Muscle of leg (tissue), 11 donors: ENCODE results near the gene QRICH2. TPM values are rescaled to one million over a fixed set of nuclear protein-coding genes. Genes with fewer than 3 reads are reported as not detected.
"Not testable (repeated sequence)": the region's sequence is repeated elsewhere in the genome, so short reads cannot be mapped to it uniquely, and the experiment has no call there.

Source experiments
- DNase-seq: peaks from one replicate; pipeline ENCODE4 v3.0.0; 2013
- H3K27ac ChIP-seq: one replicate; pipeline ENCODE4 v1.5.1; 2013; ENCODE audit warnings: mild to moderate bottlenecking, low read length, control low read depth
- H3K27me3 ChIP-seq: one replicate; pipeline ENCODE4 v1.6.1; 2013; ENCODE audit warnings: low read length; ENCODE audit not compliant: control insufficient read depth, insufficient read depth
- H3K36me3 ChIP-seq: one replicate; pipeline ENCODE4 v1.6.1; 2013; ENCODE audit warnings: low read length; ENCODE audit not compliant: control insufficient read depth, insufficient read depth
- H3K4me1 ChIP-seq: one replicate; pipeline ENCODE4 v1.6.1; 2013; ENCODE audit warnings: low read length; ENCODE audit not compliant: control insufficient read depth, insufficient read depth
- H3K4me3 ChIP-seq: one replicate; pipeline ENCODE4 v1.5.1; 2013; ENCODE audit warnings: low read length, control low read depth
- H3K9me3 ChIP-seq: replicated peaks from 2 replicates; pipeline ENCODE4 v1.6.1; 2013; ENCODE audit warnings: low read depth, low read length; ENCODE audit not compliant: control insufficient read depth
- WGBS: methylation state at CpG from one replicate; pipeline ENCODE4 v1.1.5; 2013; ENCODE audit warnings: missing lambda C conversion rate; ENCODE audit not compliant: insufficient coverage; 5-methylcytosine and 5-hydroxymethylcytosine counted together
- polyA plus RNA-seq, 8 donors: library from polyadenylated mRNA; unstranded; fragments of 120-200 nt; gene quantifications; one replicate each; pipeline versions ENCODE4 v1.2.1 to v1.2.3, GENCODE V29; 2013; ENCODE audit warnings: inconsistent platforms in 1 of 8, low replicate concordance in 1 of 8; ENCODE audit not compliant: insufficient read length in 8 of 8, insufficient read depth in 1 of 8
- total RNA-seq: library from RNA; stranded (reverse); fragments of 120-200 nt; gene quantifications from one replicate; pipeline ENCODE4 v1.2.4, GENCODE V29; 2013

QRICH2 gene
- total and polyA plus RNA-seq, 9 donors, result 2.1 to 4.7 (median 3.8) TPM

- Histone ChIP-seq H3K4me1 (peaks cover 63% of the 10 kb centered on the region), H3K36me3 (peaks cover 24% of the 10 kb centered on the region), H3K9me3 (no peaks in the 10 kb centered on the region), H3K4me3 (peak overlapping the region; percentile 48), H3K27ac (peak overlapping the region; percentile 85), H3K27me3 (no peaks in the 10 kb centered on the region)
- peak; percentile 53 for DNase-seq
- WGBS, result 46% methylated on average over 8 of the region's 19 CpGs
These were observed 35.3 kb downstream of the QRICH2 start for GRCh38 chr17:76272541-76273444.

- DNase-seq, result peak; percentile 51
These were observed 36.2 kb downstream of the QRICH2 start for GRCh38 chr17:76271669-76272540.

DNA sequence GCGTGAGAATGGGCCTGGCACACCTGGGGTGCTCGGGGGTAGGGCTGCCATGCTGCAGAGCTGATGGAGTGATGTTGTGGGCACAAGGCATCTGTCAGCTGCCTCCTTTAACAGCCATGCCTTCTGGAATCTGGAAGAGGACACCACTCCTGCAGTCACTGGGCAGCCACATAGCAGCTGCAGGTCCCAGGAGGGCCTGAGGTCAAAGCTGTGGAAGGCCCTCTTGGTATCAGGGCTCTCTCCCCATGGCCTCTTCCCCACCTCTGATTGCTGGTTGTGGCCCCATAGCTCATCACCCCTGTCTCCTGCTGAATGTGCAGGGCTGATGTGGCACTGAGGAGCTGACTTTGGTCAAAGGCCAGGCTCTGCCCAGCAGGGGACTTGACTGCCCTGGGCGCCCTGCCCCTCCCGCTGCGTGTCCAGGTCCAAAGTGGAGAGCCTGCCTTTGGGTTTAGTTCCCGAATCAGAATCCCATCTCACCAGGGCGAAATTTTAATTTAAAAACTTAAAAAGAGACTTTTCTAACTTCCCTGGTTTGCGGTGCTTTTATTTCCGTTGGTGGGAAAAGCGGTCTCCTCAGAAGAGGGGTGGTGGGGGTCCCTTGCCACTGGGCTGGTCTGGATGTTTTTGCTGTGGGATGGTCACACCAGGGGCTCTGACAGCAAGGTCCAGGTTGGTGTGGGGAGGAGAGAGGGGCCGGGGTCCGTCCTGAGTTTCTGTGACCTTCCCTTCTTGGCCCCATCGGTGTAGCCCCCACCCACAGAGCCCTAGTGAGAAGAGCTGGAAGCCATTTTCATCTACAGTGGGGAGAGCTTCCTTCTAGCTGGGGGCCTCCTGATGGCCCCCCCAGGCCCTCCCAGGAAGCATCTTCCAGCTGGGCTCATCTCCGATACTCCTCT is 37.1 kb downstream of the QRICH2 start:
- Histone ChIP-seq H3K36me3 (peaks cover 26% of the 10 kb centered on the region), H3K27me3 (no peaks in the 10 kb centered on the region), H3K9me3 (no peaks in the 10 kb centered on the region), H3K4me3 (peak overlapping the region; percentile 48), H3K4me1 (peaks cover 73% of the 10 kb centered on the region), H3K27ac (peak overlapping the region; percentile 85)
- DNase-seq, result peak; percentile 55
- 84% methylated on average over 5 of the region's 14 CpGs for WGBS

More at GRCh38 chr17:76271669-76272540, 36.2 kb downstream of the QRICH2 start:
- H3K9me3 ChIP-seq, result no peaks in the 10 kb centered on the region
- WGBS, result 6% methylated on average over 28 of the region's 38 CpGs
- H3K4me3 ChIP-seq, result peak overlapping the region; percentile 48
- peaks cover 26% of the 10 kb centered on the region for H3K36me3 ChIP-seq
- H3K4me1 ChIP-seq, result peaks cover 72% of the 10 kb centered on the region
- H3K27ac ChIP-seq, result peak overlapping the region; percentile 85
- no peaks in the 10 kb centered on the region for H3K27me3 ChIP-seq

DNA sequence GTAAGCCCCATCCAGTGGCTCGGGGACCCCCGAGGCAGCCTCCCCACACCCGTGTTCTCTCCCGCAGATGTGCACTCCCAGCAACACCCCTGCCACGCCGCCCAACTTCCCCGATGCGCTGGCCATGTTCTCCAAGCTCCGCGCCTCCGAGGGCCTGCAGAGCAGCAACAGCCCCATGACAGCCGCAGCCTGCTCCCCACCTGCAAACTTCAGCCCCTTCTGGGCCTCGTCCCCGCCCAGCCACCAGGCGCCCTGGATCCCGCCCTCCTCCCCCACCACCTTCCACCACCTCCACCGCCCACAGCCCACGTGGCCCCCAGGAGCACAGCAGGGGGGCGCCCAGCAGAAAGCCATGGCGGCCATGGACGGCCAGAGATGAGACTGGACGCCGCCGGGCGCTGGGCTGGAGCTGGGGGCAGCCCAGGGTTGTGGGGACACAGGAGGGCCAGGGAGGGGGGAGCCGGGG is 37.9 kb downstream of the QRICH2 start:
- Histone ChIP-seq H3K4me3 (no peak overlapping the region), H3K4me1 (peaks cover 73% of the 10 kb centered on the region), H3K9me3 (no peaks in the 10 kb centered on the region), H3K27me3 (no peaks in the 10 kb centered on the region), H3K27ac (peak overlapping the region; percentile 13), H3K36me3 (peaks cover 26% of the 10 kb centered on the region)
- WGBS, result 79% methylated on average over 17 of the region's 26 CpGs
- DNase-seq, result no peak

- H3K36me3 ChIP-seq, result peaks cover 26% of the 10 kb centered on the region
- H3K4me3 ChIP-seq, result no peak overlapping the region
- no peaks in the 10 kb centered on the region for H3K9me3 ChIP-seq
- peak overlapping the region; percentile 35 for H3K27ac ChIP-seq
- 73% methylated on average over 10 of the region's 12 CpGs for WGBS
- H3K27me3 ChIP-seq, result no peaks in the 10 kb centered on the region
- DNase-seq, result no peak
- peaks cover 78% of the 10 kb centered on the region for H3K4me1 ChIP-seq
These were observed 38.8 kb downstream of the QRICH2 start for GRCh38 chr17:76268991-76269981.

GRCh38 chr17:76268015-76268749 is 39.9 kb downstream of the QRICH2 start:
- WGBS, result 80% methylated on average over 1 of the region's 9 CpGs
- peaks cover 73% of the 10 kb centered on the region for H3K4me1 ChIP-seq
- peaks cover 26% of the 10 kb centered on the region for H3K36me3 ChIP-seq
- peak overlapping the region; percentile 75 for H3K27ac ChIP-seq
- no peak overlapping the region for H3K4me3 ChIP-seq
- H3K9me3 ChIP-seq, result no peaks in the 10 kb centered on the region
- H3K27me3 ChIP-seq, result no peaks in the 10 kb centered on the region
- peak; percentile 76 for DNase-seq

DNA sequence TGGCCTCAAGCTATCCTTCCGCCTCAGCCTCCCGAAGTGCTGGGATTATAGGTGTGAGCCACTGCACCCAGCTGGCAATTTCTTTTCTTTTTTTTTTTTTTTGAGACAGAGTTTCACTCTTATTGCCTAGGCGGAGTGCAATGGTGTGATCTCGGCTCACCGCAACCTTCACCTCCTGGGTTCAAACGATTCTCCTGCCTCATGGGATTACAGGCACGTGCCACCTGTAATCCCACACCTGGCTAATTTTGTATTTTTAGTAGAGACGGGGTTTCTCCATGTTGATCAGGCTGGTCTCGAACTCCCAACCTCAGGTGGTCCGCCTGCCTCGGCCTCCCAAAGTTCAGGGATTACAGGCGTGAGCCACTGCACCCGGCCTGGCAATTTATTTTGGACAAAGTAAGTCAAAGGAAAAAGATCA is 40.5 kb downstream of the QRICH2 start:
- H3K27me3 ChIP-seq, H3K4me3 ChIP-seq, DNase-seq, H3K9me3 ChIP-seq: not testable (repeated sequence)
- Histone ChIP-seq H3K4me1 (peaks cover 69% of the 10 kb centered on the region), H3K36me3 (peaks cover 26% of the 10 kb centered on the region), H3K27ac (peak overlapping the region; percentile 75)
- WGBS, result no CpG with 5 or more reads among the region's 13 CpGs

- 78% methylated on average over 4 of the region's 4 CpGs for WGBS
- H3K4me1 ChIP-seq, result peaks cover 64% of the 10 kb centered on the region
- H3K9me3 ChIP-seq, result no peaks in the 10 kb centered on the region
- H3K27me3 ChIP-seq, result no peaks in the 10 kb centered on the region
- peak overlapping the region; percentile 64 for H3K4me3 ChIP-seq
- DNase-seq, result no peak
- peak overlapping the region; percentile 72 for H3K27ac ChIP-seq
- peaks cover 26% of the 10 kb centered on the region for H3K36me3 ChIP-seq
These were observed 41.0 kb downstream of the QRICH2 start for GRCh38 chr17:76267051-76267576.
